Right cardiac atrium (tissue), 5 donors: ENCODE results near the gene HIC1. TPM values are rescaled to one million over a fixed set of nuclear protein-coding genes. Genes with fewer than 3 reads are reported as not detected.
A peak's percentile ranks its signal among the peaks of the same experiment; 100 is the strongest.

Experiments used
- ATAC-seq, 2 donors: fragments of 200-7000 bp; cut with Tn5 transposase; one replicate each; pipeline versions ENCODE4 v1.8.0 to v1.9.1; 2020; ENCODE audit warnings: moderate library complexity in 2 of 2, mild to moderate bottlenecking in 1 of 2
- DNase-seq, 3 donors: peaks; one replicate each; pipeline ENCODE4 v3.0.0-alpha.2; 2020
- H3K27ac ChIP-seq: one replicate; pipeline ENCODE4 v1.5.1; 2013; ENCODE audit warnings: mild to moderate bottlenecking, low read length, control low read depth, moderate library complexity
- H3K27me3 ChIP-seq: one replicate; pipeline ENCODE4 v1.6.1; 2013; ENCODE audit not compliant: control insufficient read depth, insufficient read depth
- H3K4me1 ChIP-seq: one replicate; pipeline ENCODE4 v1.6.1; 2013; ENCODE audit warnings: low read length; ENCODE audit not compliant: control insufficient read depth, insufficient read depth
- H3K4me3 ChIP-seq: one replicate; pipeline ENCODE4 v1.5.1; 2013; ENCODE audit warnings: low read length, control low read depth
- H3K9me3 ChIP-seq: one replicate; pipeline ENCODE4 v1.6.1; 2013; ENCODE audit warnings: low read length; ENCODE audit not compliant: control insufficient read depth
- WGBS: extraction: QIAGEN DNeasy Blood & Tissue Kit; methylation state at CpG from one replicate; pipeline ENCODE4 v1.1.7; 2013; 5-methylcytosine and 5-hydroxymethylcytosine counted together
- intact Hi-C, 4 donors: fragments of 100-400 bp; cut with DNase I; formaldehyde crosslinking; loops; one replicate each; pipeline versions ENCODE4 v1.11.0 to v1.14.0; 2022 to 2023
- polyA plus RNA-seq: library from polyadenylated mRNA; stranded (reverse); fragments of 200-250 nt; gene quantifications from one replicate; pipeline ENCODE4 v1.2.3, GENCODE V29; 2013
- total RNA-seq, 4 donors: library from RNA; stranded (reverse); fragmentation: NEBNext Ultra II Directional; extraction: Animal tissue kit (Norgen Biotek cat#: 25700); gene quantifications; one replicate each; pipeline ENCODE4 v1.2.1, GENCODE V29; 2021
- donor health status: healthy with polysubstance abuse.
- donor health status: DM: no; HTN: yes; CAD: no.
- donor health status: DM: no; HTN: no; CAD: no.
- donor health status: DM: no; HTN: yes; CAD: no; lungs with severe emphysema.
- donor health status: DM: yes; HTN: yes; CAD: no.

Gene HIC1
- total and polyA plus RNA-seq, 5 donors, result 10.3 to 33.0 (median 24.2) TPM

DNA sequence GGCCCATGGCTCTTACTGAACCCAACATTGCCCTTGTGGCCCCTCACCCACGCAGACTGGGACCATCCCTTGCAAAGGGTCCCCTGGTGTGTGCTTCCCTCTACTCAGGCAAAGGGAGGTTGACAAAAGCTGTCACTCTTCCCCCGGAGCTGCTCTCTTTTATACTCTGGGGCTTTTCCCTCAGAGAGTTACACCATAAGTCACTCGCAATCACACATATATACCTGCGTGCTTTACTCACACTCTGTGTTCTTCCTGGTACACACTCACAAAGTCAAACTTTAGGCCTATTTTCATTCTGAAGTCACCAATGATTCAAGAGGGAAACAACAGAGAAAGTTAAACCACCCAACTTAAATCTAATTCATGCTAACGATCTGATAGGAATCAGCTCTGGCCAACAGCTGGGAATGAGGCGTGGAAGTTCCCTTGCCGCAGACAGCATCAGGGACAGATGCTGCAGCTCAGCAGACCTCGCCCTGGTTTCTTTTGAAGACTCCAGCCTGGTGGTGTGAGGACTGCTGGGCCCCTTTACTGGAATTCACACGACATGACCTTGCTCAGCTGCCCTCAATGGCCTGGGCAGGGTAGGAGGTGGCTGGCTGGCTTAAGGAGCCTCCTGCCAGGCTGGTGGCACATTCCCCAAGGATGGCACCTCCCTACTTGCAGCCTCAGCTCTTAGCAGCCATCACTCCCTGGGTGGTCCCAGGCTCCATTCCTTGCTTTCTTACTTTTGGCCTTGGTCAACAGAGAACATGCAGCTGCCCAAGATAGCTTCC is 27.3 kb downstream of the HIC1 start:
- 79% methylated on average over 9 of the region's 9 CpGs for WGBS
- DNase-seq (no peak), ATAC-seq (no peak)
- Histone ChIP-seq H3K9me3 (no peaks in the 10 kb centered on the region), H3K4me1 (peaks cover 37% of the 10 kb centered on the region), H3K27ac (peak overlapping the region; percentile 23), H3K27me3 (no peaks in the 10 kb centered on the region), H3K4me3 (no peak overlapping the region)
- intact Hi-C loops, result no loop called here

DNA sequence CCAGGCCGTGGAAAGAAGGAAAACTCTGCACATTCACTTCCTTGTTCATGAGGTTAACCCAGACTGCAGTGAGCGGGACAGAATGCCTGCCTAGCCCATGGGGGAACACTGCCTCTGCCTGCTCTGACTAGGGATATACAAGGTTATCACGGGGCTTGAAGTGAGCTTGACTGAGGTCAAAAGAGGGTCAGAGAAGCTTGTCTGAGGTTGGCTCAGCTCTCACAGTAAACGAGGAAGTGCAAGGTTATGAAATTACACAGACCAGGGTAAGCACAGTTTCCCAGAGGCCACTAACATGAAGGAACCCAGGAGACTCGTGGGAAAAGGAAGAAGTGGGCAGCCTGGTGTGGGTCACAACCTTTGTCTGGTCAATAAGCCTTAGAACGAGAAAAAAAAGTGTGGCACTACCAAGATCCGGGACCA is 28.7 kb downstream of the HIC1 start:
- H3K27me3 ChIP-seq, result no peaks in the 10 kb centered on the region
- H3K4me3 ChIP-seq, result no peak overlapping the region
- DNase-seq, result peak in 1 of 3 donors; percentile 27
- 27% methylated on average over 7 of the region's 7 CpGs for WGBS
- no peaks in the 10 kb centered on the region for H3K9me3 ChIP-seq
- intact Hi-C loops, result no loop called here
- peak overlapping the region; percentile 99 for H3K27ac ChIP-seq
- peaks cover 51% of the 10 kb centered on the region for H3K4me1 ChIP-seq
- peak; percentile 34 to 38 for ATAC-seq

DNA sequence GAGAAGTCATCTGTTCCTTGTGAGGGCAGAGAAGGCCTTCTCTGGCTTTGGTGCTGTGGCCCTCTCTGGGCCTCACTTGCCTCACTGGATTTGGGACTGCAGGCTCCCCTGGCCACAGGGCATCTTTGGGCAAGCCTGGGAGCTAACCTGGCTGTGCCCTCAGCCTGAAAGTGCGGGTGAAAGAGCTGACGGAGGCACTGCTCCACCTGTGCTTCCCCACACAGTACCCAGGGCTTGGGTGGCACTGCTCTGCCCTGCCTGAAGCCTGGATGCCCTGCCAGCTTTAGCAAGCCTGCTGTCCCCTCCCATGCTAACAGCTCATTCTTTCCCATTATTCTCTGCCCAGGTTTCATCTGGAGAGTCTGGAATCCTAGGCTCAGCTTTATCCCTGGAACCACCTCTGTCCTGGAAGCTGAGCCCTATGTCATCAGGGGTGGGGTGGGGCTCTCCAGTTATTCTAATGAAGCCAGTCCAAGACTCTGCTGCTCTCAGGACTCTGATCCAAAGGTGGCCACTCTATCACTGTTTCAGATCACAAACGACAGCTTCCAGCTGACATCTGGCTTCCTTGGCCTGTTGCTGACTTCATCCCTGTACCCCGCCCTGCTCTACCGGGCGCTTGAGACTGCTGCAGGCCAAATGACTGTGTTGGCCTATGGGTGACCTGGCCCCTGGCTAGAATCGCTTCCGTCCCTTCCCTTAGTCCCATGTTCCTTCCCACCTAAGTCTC is 29.3 kb downstream of the HIC1 start:
- DNase-seq, result peak; percentile 75 to 88 (median 82)
- Histone ChIP-seq H3K9me3 (no peaks in the 10 kb centered on the region), H3K27ac (peak overlapping the region; percentile 99), H3K27me3 (no peaks in the 10 kb centered on the region), H3K4me3 (no peak overlapping the region), H3K4me1 (peaks cover 56% of the 10 kb centered on the region)
- intact Hi-C loops, result no loop called here
- peak; percentile 53 to 83 for ATAC-seq
- 48% methylated on average over 8 of the region's 8 CpGs for WGBS

DNA sequence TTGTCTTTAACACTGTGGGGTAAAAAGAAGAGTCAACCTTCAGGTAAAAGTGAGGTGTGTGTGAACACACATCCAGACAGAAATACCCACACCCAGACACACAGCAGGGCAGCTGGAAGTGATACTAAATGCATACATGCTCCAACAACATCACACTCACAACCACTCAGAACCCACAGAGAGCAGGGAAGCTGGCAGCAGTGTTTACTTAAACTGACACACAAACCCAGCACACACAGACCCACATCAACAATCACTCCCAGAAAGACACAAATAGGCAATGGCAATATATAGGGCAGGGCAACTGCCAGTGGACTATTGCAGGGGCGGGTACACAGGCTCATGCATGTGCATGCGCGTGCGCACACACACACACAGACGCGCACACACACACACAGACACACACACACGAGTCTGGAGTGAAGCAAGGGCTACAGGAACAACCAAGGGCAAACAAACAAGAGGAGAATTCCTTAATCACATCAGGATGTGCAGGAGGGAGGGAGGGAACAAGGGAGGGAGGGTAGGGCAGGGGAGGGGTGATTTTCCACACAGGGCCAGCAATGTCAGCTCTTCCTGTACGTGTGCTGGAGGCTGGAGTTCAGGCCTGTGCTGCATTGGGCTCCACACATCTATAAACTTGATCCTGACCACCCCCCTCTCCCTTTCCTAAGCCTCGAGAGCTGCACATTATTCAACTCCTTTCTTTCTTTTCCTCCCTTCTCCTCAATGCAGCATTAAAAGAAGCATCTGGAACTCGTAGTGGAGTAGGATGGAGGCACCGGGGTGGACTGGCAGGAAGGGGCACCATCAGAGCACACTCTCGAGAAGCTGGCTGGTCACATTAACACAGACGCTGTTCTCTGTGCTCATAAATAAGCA is 30.1 kb downstream of the HIC1 start:
- ATAC-seq, result peak; percentile 43 to 62
- peak; percentile 61 to 88 (median 84) for DNase-seq
- intact Hi-C loops, result no loop called here
- WGBS, result 36% methylated on average over 13 of the region's 13 CpGs
- peak overlapping the region; percentile 99 for H3K27ac ChIP-seq
- H3K27me3 ChIP-seq, result no peaks in the 10 kb centered on the region
- H3K4me1 ChIP-seq, result peaks cover 57% of the 10 kb centered on the region
- no peaks in the 10 kb centered on the region for H3K9me3 ChIP-seq
- H3K4me3 ChIP-seq, result no peak overlapping the region

DNA sequence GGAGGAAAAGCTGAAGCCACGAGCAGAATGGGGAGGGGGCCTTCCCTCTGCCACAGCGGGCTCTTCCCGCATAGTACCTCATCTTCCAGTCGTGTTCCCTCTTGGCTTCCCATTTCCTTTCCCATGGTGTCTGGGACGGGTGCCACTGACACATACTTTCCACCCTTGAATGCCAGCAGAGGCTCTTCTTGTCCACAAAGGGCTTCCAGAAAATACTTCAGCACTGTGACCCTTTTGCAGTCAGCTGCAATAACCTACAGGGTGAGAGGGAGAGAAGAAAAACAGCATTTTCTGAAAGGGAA is 30.7 kb downstream of the HIC1 start:
- Histone ChIP-seq H3K4me3 (no peak overlapping the region), H3K9me3 (no peaks in the 10 kb centered on the region), H3K27me3 (no peaks in the 10 kb centered on the region), H3K4me1 (peaks cover 57% of the 10 kb centered on the region), H3K27ac (peak overlapping the region; percentile 99)
- ATAC-seq (peak; percentile 32 to 53), DNase-seq (peak; percentile 79 to 85 (median 83))
- intact Hi-C loops, result no loop called here
- 20% methylated on average over 5 of the region's 5 CpGs for WGBS

DNA sequence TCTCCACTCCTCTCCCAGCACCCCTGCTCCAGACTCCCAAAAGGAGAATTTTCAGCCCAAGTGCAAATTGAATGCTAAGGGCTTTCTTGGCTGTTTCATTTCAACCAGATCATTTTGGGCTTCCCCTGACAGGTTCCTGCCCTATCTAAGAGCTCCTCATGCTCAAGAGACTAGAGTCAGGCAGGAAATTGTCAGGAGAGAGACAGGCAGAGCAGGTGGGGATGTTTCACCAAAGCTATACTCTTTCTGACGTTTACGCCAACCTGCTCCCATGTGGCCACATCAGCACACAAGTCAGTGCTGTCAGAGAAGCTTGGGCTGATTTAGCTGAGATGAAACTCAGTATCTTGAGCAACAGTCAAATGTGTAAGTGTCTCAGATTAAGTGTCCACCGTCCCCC is 31.4 kb downstream of the HIC1 start:
- H3K4me1 ChIP-seq, result peaks cover 57% of the 10 kb centered on the region
- WGBS, result 66% methylated on average over 3 of the region's 3 CpGs
- no peaks in the 10 kb centered on the region for H3K9me3 ChIP-seq
- DNase-seq, result no peak
- no peak overlapping the region for H3K4me3 ChIP-seq
- intact Hi-C loops, result no loop called here
- no peak for ATAC-seq
- peak overlapping the region; percentile 54 for H3K27ac ChIP-seq
- H3K27me3 ChIP-seq, result no peaks in the 10 kb centered on the region

DNA sequence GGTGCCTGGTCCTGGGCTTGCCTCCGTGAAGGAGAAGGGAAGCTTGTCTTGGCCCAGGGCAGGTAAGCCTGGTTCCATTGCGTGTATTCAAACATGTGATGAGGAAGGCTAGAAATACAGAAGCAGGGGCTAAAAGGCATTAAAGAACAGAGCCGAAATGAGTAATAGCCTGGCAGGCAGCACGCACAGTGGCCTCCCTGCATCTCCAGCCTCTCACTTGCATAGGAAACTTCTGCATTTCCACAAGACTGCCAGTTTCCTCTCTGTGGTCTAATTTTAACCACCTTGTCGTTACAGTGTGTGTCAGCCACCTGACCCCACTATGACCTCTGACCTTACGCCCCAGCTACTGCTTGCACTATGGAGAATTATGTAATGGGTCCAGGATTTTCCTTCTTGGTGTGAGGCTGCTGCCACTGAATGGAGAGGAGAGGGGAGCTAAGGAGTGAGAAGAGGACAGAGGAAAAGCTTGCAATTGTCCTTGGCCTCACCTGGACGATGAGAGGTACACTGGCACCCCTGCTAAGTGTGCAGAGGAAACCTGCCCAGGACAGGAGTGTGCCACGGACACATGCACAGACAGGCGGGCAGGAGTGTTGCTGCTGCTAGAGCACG is 32.8 kb downstream of the HIC1 start:
- peak overlapping the region; percentile 82 for H3K27ac ChIP-seq
- DNase-seq (peak in 2 of 3 donors; percentile 51 to 75), ATAC-seq (peak in 1 of 2 donors; percentile 0)
- no peaks in the 10 kb centered on the region for H3K27me3 ChIP-seq
- H3K9me3 ChIP-seq, result no peaks in the 10 kb centered on the region
- WGBS, result 47% methylated on average over 10 of the region's 10 CpGs
- H3K4me1 ChIP-seq, result peaks cover 57% of the 10 kb centered on the region
- intact Hi-C loops, result no loop called here
- H3K4me3 ChIP-seq, result no peak overlapping the region

DNA sequence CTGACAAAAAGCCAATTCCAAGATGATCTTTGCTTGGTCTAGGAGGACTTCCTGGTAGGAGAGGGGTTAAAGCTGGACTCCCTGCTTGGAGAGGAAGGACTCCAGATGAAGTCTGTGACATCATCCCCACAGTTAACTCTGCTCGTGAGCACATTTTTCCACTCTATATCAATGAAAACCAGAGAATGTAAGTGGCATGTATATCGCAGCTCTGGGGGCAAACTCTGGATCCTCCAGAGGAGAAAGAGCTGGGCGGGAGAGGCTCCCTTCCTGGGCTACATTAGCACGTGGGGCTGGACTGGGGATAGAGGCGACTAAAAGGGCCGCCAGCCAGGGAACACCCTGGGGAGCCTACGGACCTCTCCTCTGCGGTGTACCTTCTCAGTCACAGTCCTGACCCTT is 34.1 kb downstream of the HIC1 start:
- WGBS, result 27% methylated on average over 8 of the region's 8 CpGs
- H3K27me3 ChIP-seq, result no peaks in the 10 kb centered on the region
- peak overlapping the region; percentile 86 for H3K27ac ChIP-seq
- peaks cover 47% of the 10 kb centered on the region for H3K4me1 ChIP-seq
- ATAC-seq, result peak in 1 of 2 donors; percentile 6
- intact Hi-C loops, result no loop called here
- peak in 2 of 3 donors; percentile 31 to 71 for DNase-seq
- H3K4me3 ChIP-seq, result peak overlapping the region; percentile 35
- H3K9me3 ChIP-seq, result no peaks in the 10 kb centered on the region

DNA sequence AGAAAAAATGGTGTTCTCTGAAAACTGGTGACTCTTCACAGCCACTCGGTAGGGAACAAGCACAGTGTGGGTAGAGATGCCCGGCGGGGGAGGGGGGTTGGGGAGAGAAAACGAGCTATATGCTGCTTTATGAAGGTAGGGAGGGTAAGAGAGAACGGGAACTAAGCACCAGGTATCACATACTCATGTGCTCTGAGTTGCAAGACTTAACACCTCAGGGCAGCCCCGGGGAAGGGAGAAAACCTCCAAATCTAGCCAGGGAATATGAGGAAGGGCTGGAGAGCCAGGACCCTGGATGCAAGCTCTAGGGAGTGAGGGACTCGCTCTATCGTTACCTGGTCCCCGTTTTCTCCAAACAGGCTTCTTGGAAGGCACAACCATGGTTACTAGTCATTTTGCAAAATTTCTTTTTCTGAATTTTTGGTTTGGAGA is 35.3 kb downstream of the HIC1 start:
- Histone ChIP-seq H3K4me3 (no peak overlapping the region), H3K27ac (peak overlapping the region; percentile 86), H3K9me3 (no peaks in the 10 kb centered on the region), H3K4me1 (peaks cover 40% of the 10 kb centered on the region), H3K27me3 (no peaks in the 10 kb centered on the region)
- 58% methylated on average over 9 of the region's 9 CpGs for WGBS
- intact Hi-C loops, result loop anchor here in 2 of 4 donors (2.0 to 10.0 kb wide), 3 partner anchors 31 to 145 kb away; no protein-coding TSS in a partner anchor
- ATAC-seq (no peak), DNase-seq (no peak)

DNA sequence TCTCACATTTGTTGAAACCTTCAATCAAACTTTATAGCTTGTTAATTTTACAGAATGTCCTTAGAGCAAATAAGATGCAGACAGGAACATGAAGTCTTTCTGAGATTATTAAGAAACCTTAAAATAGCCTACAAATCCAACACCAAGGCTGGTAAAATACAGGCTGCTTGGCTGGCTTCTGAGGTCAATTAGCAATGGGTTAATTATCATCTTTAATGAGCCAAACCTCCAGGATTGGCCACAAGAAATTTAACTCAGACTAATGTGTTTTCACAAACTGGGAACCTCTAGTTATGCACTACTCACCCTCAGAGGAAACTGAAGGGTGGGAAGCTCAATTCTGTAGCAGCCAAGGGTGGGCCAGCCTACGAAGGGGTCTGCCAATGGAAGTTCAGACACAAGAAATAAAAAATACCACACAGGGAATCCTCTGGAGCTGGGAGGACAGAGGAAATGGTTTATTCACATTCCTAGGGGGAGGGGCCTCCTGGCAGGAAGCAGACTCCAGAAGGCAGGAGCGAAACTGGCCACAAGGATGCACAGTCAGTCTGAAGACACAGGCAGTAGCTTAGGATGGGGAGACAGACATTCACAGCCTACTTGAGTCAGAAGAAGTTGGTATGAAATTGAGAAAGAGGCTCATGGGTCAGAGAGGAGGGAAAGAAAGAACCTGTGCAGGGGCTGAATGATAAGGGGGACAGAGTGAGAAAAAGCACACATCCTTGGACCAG is 36.1 kb downstream of the HIC1 start:
- no peaks in the 10 kb centered on the region for H3K27me3 ChIP-seq
- intact Hi-C loops, result loop anchor here in 2 of 4 donors (2.0 to 10.0 kb wide), 3 partner anchors 32 to 144 kb away; no protein-coding TSS in a partner anchor
- no peak overlapping the region for H3K4me3 ChIP-seq
- DNase-seq (peak; percentile 69 to 81 (median 71)), ATAC-seq (peak; percentile 56 to 72)
- 32% methylated on average over 2 of the region's 2 CpGs for WGBS
- H3K27ac ChIP-seq, result peak overlapping the region; percentile 55
- H3K9me3 ChIP-seq, result no peaks in the 10 kb centered on the region
- H3K4me1 ChIP-seq, result peaks cover 36% of the 10 kb centered on the region
